H1 (cell line): ENCODE data around the gene RFPL1.

ENCODE experiments used
- ATF2 ChIP-seq: IDR thresholded peaks from 2 replicates; pipeline ENCODE4 v1.6.1; 2012; ENCODE audit warnings: low read length, inconsistent platforms
- NRF1 ChIP-seq: IDR thresholded peaks from 2 replicates; pipeline ENCODE4 v1.6.1; 2011; ENCODE audit warnings: mild to moderate bottlenecking, low read depth, low read length, improper control_type of control experiment
- POLR2A ChIP-seq, 2 experiments: IDR thresholded peaks; 1 replicate in 1 of 2; 2 replicates in 1 of 2; pipeline ENCODE4 v1.6.1; 2011; ENCODE audit warnings: low read depth in 2 of 2, low read length in 2 of 2, mild to moderate bottlenecking in 2 of 2; ENCODE audit errors: control extremely low read depth in 1 of 2
- ZNF274 ChIP-seq: IDR thresholded peaks from 2 replicates; pipeline ENCODE4 v1.7.0; 2012; ENCODE audit warnings: low read length, borderline replicate concordance; ENCODE audit errors: extremely low read depth

DNA sequence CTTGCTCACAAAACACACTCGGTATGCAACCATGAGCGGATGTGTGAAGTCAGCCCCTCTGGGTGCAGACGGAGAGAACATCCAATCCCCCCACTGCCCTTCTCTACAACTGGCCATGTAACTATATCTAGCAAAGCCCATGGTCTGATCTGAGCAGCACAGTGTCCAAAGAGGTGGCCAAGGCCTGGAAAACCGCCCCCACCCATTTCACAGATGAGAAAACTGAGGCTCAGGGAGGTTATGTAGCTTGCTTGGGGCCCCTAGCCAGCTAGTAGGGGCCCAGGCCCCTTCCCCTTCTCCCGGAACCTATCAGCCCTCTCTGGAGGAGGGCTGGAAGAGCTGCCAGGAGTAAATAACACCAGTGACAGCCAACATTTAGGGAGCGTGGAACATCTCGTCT is 26.2 kb downstream of the RFPL1 start:
- TF ChIP-seq POLR2A (IDR thresholded peaks at IDR 0.05; ENCODE audit: control extremely low read depth in 1 of 2, low read depth in 2 of 2, low read length in 2 of 2) (no peak), ZNF274 (no peak), NRF1 (no peak), ATF2 (no peak)
